OCI-LY1 (cell line): ENCODE data around the gene CYB5A.

ENCODE experiments used
- H2AFZ ChIP-seq: fragments of 200-600 bp; sonication (generic), shearing (Covaris generic); 2 replicates; pipeline ENCODE4 v1.6.0; 2014; ENCODE audit warnings: antibody characterized with exemption, mild to moderate bottlenecking, low read length
- H3F3A ChIP-seq: fragments of 200-600 bp; sonication (generic), shearing (Covaris generic); 2 replicates; pipeline ENCODE4 v1.6.0; 2014; ENCODE audit warnings: mild to moderate bottlenecking, antibody characterized with exemption, low read length, moderate library complexity; ENCODE audit not compliant: insufficient read depth
- H3K27ac ChIP-seq: fragments of 200-600 bp; sonication (generic); 2 replicates; pipeline ENCODE4 v1.5.1; 2014; ENCODE audit warnings: low read length, mixed run types, mild to moderate bottlenecking, low read depth; ENCODE audit not compliant: poor library complexity, severe bottlenecking
- H3K27me3 ChIP-seq: fragments of 200-600 bp; sonication (generic); 2 replicates; pipeline ENCODE4 v1.6.0; 2014; ENCODE audit warnings: antibody characterized with exemption, mild to moderate bottlenecking, low read length, moderate library complexity; ENCODE audit not compliant: insufficient read depth
- H3K36me3 ChIP-seq: fragments of 200-600 bp; sonication (generic); 2 replicates; pipeline ENCODE4 v1.6.1; 2014; ENCODE audit warnings: mild to moderate bottlenecking, antibody characterized with exemption, low read length, moderate library complexity, mixed read lengths; ENCODE audit not compliant: insufficient read depth
- H3K4me1 ChIP-seq: fragments of 200-600 bp; sonication (generic); 2 replicates; pipeline ENCODE4 v1.5.1; 2014; ENCODE audit warnings: mild to moderate bottlenecking, low read length, moderate library complexity; ENCODE audit not compliant: insufficient read depth, severe bottlenecking
- H3K4me2 ChIP-seq: fragments of 200-600 bp; sonication (generic), shearing (Covaris generic); 2 replicates; pipeline ENCODE4 v1.6.1; 2014; ENCODE audit warnings: low read length
- H3K4me3 ChIP-seq: fragments of 200-600 bp; sonication (generic); 2 replicates; pipeline ENCODE4 v1.5.1; 2014; ENCODE audit warnings: low read length, low read depth, mild to moderate bottlenecking, mixed read lengths; ENCODE audit not compliant: poor library complexity, severe bottlenecking
- H3K79me2 ChIP-seq: fragments of 200-600 bp; shearing (Covaris generic); 2 replicates; pipeline ENCODE4 v1.6.1; 2016; ENCODE audit warnings: mixed run types, low read length, mixed read lengths; ENCODE audit not compliant: insufficient read depth
- H3K9ac ChIP-seq: fragments of 200-600 bp; sonication (generic), shearing (Covaris generic); 2 replicates; pipeline ENCODE4 v1.6.1; 2014; ENCODE audit warnings: mild to moderate bottlenecking, low read length, mixed read lengths
- H3K9me2 ChIP-seq: fragments of 200-600 bp; sonication (generic), shearing (Covaris generic); 2 replicates; pipeline ENCODE4 v1.6.1; 2014; ENCODE audit warnings: low read depth, mild to moderate bottlenecking, low read length, mixed read lengths
- H3K9me3 ChIP-seq: fragments of 200-600 bp; shearing (Covaris generic); 2 replicates; pipeline ENCODE4 v1.6.1; 2014; ENCODE audit warnings: low read length, mixed read lengths
- H4K20me1 ChIP-seq: fragments of 200-600 bp; sonication (generic), shearing (Covaris generic); 2 replicates; pipeline ENCODE4 v1.6.0; 2016; ENCODE audit warnings: mild to moderate bottlenecking, low read length; ENCODE audit not compliant: insufficient read depth
- CTCF ChIP-seq: fragments of 200-600 bp; sonication (generic), shearing (Covaris generic); IDR thresholded peaks from 2 replicates; pipeline ENCODE4 v1.5.1; 2017; ENCODE audit warnings: mild to moderate bottlenecking, antibody characterized with exemption, low read length, moderate library complexity, mixed read lengths
- EZH2 ChIP-seq: fragments of 200-600 bp; sonication (generic), shearing (Covaris generic); IDR thresholded peaks from 2 replicates; pipeline ENCODE4 v1.8.0; 2017; ENCODE audit warnings: borderline replicate concordance, mixed run types, mild to moderate bottlenecking, antibody characterized with exemption, low read length, moderate library complexity, mixed read lengths

CYB5A gene

GRCh38 chr18:74234326-74235171 lies 57.2 kb downstream of the CYB5A start:
- Histone ChIP-seq H3K9me3 (no peaks in the 10 kb centered on the region), H3K4me2 (no peak overlapping the region), H2AFZ (no peak overlapping the region), H3K9me2 (no peaks in the 10 kb centered on the region), H3K9ac (no peak overlapping the region), H3K27ac (no peak overlapping the region), H3K27me3 (0 out of 2 replicates have a peak, but pooled peaks cover 6% of the 10 kb centered on the region), H4K20me1 (no peaks in the 10 kb centered on the region), H3K36me3 (no peaks in the 10 kb centered on the region), H3K4me3 (no peak overlapping the region), H3K4me1 (no peaks in the 10 kb centered on the region), H3F3A (no peaks in the 10 kb centered on the region), H3K79me2 (no peaks in the 10 kb centered on the region)
- TF ChIP-seq CTCF = no peak
- no peak for TF ChIP-seq EZH2

- no peak overlapping the region for H3K9ac ChIP-seq
- H3F3A ChIP-seq = no peaks in the 10 kb centered on the region
- H3K36me3 ChIP-seq = no peaks in the 10 kb centered on the region
- no peak for TF ChIP-seq CTCF
- no peak for TF ChIP-seq EZH2
- no peak overlapping the region for H3K27ac ChIP-seq
- H3K79me2 ChIP-seq = no peaks in the 10 kb centered on the region
- no peak overlapping the region for H3K4me2 ChIP-seq
- 0 out of 2 replicates have a peak, but pooled peaks cover 6% of the 10 kb centered on the region for H3K27me3 ChIP-seq
- H3K4me3 ChIP-seq = no peak overlapping the region
- H3K4me1 ChIP-seq = no peaks in the 10 kb centered on the region
- no peak overlapping the region for H2AFZ ChIP-seq
- no peaks in the 10 kb centered on the region for H3K9me2 ChIP-seq
- H3K9me3 ChIP-seq = no peaks in the 10 kb centered on the region
- no peaks in the 10 kb centered on the region for H4K20me1 ChIP-seq
These were observed 57.8 kb downstream of the CYB5A start for GRCh38 chr18:74233933-74234325.

GRCh38 chr18:74230922-74231714 lies 60.6 kb downstream of the CYB5A start:
- Histone ChIP-seq H4K20me1 (no peaks in the 10 kb centered on the region), H2AFZ (no peak overlapping the region), H3K27me3 (0 out of 2 replicates have a peak, but pooled peaks cover 6% of the 10 kb centered on the region), H3K4me1 (no peaks in the 10 kb centered on the region), H3K9ac (no peak overlapping the region), H3K9me3 (no peaks in the 10 kb centered on the region), H3K9me2 (no peaks in the 10 kb centered on the region), H3K4me2 (no peak overlapping the region), H3K36me3 (no peaks in the 10 kb centered on the region), H3F3A (no peaks in the 10 kb centered on the region), H3K27ac (no peak overlapping the region), H3K4me3 (no peak overlapping the region), H3K79me2 (no peaks in the 10 kb centered on the region)
- TF ChIP-seq EZH2 = no peak
- TF ChIP-seq CTCF = no peak
